Measurements from ENCODE around the gene ANKS1B.

Gene ANKS1B

DNA sequence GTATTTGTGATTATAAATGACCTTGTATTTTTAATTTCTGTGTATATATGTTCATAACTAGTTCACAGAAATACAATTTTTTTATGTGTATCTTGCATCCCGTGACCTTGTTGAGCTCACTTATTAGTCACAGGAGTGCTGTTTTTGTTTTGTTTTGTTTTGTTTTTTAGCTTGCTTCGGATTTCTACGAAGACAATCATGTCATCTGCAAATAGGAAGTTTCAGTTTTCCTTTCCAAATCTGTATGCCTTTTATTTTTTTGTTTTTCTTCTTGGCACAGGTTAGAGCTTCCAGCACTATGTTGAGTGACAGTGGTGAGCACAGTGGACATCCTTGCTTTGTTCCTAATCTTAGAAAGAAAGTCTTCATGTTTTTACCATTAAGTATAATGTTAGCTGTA lies 566.4 kb downstream of the ANKS1B start:
- TF ChIP-seq TEAD4 (IDR thresholded peaks at IDR 0.05) (no peak), EGR1 (IDR thresholded peaks at IDR 0.05) (no peak), ZBTB7A (IDR thresholded peaks at IDR 0.05; ENCODE audit: low read depth) (no peak), TAF1 (IDR thresholded peaks at IDR 0.05; ENCODE audit: low read depth) (no peak), USF1 (IDR thresholded peaks at IDR 0.05) (no peak), EP300 (IDR thresholded peaks at IDR 0.05; ENCODE audit: borderline replicate concordance) (no peak), RAD21 (IDR thresholded peaks at IDR 0.05; ENCODE audit: low read depth) (no peak), CREB1 (IDR thresholded peaks at IDR 0.05; ENCODE audit: low read depth) (no peak), TCF12 (IDR thresholded peaks at IDR 0.05; ENCODE audit: low read depth) (no peak), FOXM1 (IDR thresholded peaks at IDR 0.05; ENCODE audit: borderline replicate concordance, low read depth) (no peak)
- TF ChIP-seq, protein P1, sequence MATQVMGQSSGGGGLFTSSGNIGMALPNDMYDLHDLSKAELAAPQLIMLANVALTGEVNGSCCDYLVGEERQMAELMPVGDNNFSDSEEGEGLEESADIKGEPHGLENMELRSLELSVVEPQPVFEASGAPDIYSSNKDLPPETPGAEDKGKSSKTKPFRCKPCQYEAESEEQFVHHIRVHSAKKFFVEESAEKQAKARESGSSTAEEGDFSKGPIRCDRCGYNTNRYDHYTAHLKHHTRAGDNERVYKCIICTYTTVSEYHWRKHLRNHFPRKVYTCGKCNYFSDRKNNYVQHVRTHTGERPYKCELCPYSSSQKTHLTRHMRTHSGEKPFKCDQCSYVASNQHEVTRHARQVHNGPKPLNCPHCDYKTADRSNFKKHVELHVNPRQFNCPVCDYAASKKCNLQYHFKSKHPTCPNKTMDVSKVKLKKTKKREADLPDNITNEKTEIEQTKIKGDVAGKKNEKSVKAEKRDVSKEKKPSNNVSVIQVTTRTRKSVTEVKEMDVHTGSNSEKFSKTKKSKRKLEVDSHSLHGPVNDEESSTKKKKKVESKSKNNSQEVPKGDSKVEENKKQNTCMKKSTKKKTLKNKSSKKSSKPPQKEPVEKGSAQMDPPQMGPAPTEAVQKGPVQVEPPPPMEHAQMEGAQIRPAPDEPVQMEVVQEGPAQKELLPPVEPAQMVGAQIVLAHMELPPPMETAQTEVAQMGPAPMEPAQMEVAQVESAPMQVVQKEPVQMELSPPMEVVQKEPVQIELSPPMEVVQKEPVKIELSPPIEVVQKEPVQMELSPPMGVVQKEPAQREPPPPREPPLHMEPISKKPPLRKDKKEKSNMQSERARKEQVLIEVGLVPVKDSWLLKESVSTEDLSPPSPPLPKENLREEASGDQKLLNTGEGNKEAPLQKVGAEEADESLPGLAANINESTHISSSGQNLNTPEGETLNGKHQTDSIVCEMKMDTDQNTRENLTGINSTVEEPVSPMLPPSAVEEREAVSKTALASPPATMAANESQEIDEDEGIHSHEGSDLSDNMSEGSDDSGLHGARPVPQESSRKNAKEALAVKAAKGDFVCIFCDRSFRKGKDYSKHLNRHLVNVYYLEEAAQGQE (IDR thresholded peaks at IDR 0.05; ENCODE audit: low read depth) = no peak
- TF ChIP-seq, protein P2, sequence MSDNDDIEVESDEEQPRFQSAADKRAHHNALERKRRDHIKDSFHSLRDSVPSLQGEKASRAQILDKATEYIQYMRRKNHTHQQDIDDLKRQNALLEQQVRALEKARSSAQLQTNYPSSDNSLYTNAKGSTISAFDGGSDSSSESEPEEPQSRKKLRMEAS (IDR thresholded peaks at IDR 0.05) = no peak

DNA sequence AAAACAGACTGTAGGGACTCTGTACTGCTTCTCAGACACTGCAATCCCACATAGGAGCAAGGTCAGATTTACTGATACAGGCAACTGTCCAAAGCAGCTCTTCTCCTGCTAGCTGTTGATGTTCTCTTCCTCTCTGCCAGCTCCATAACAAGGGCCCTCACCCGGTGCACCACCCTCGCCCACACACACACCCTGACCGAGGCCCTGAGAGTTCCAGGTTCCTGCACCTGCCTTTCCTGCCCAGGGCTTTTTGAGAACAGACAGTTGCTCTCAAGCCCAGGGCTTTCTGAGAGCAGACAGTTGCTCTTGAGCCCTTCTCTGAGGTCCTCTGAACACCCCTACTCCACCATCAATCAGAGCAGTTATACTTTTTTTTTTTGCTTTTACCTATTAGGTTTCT lies 571.0 kb downstream of the ANKS1B start:
- no peak for TF ChIP-seq EGR1 (IDR thresholded peaks at IDR 0.05)
- TF ChIP-seq, protein P1 (IDR thresholded peaks at IDR 0.05; ENCODE audit: low read depth) = no peak
- no peak for TF ChIP-seq EP300 (IDR thresholded peaks at IDR 0.05; ENCODE audit: borderline replicate concordance)
- no peak for TF ChIP-seq NFIC (IDR thresholded peaks at IDR 0.05)
- no peak for TF ChIP-seq TEAD4 (IDR thresholded peaks at IDR 0.05)
- no peak for TF ChIP-seq TAF1 (IDR thresholded peaks at IDR 0.05; ENCODE audit: low read depth)
- TF ChIP-seq CREB1 (IDR thresholded peaks at IDR 0.05; ENCODE audit: low read depth) = no peak
- TF ChIP-seq FOXM1 (IDR thresholded peaks at IDR 0.05; ENCODE audit: borderline replicate concordance, low read depth) = no peak
- no peak for TF ChIP-seq RAD21 (IDR thresholded peaks at IDR 0.05; ENCODE audit: low read depth)
- TF ChIP-seq CEBPB (IDR thresholded peaks at IDR 0.05) = no peak
- TF ChIP-seq USF1 (IDR thresholded peaks at IDR 0.05) = no peak
- TF ChIP-seq, protein P2 (IDR thresholded peaks at IDR 0.05) = no peak

- no peak for TF ChIP-seq YY1 (IDR thresholded peaks at IDR 0.05; ENCODE audit: low read depth)
- TF ChIP-seq EGR1 (IDR thresholded peaks at IDR 0.05) = no peak
- TF ChIP-seq FOXM1 (IDR thresholded peaks at IDR 0.05; ENCODE audit: borderline replicate concordance, low read depth) = no peak
- no peak for TF ChIP-seq TCF12 (IDR thresholded peaks at IDR 0.05; ENCODE audit: low read depth)
- TF ChIP-seq RAD21 (IDR thresholded peaks at IDR 0.05; ENCODE audit: low read depth) = no peak
- TF ChIP-seq ZBTB7A (IDR thresholded peaks at IDR 0.05; ENCODE audit: low read depth) = no peak
- no peak for TF ChIP-seq CEBPB (IDR thresholded peaks at IDR 0.05)
- TF ChIP-seq TAF1 (IDR thresholded peaks at IDR 0.05; ENCODE audit: low read depth) = no peak
- no peak for TF ChIP-seq NFIC (IDR thresholded peaks at IDR 0.05)
- TF ChIP-seq, protein P2 (IDR thresholded peaks at IDR 0.05) = no peak
- TF ChIP-seq USF1 (IDR thresholded peaks at IDR 0.05) = no peak
- TF ChIP-seq, protein P1 (IDR thresholded peaks at IDR 0.05; ENCODE audit: low read depth) = no peak
- TF ChIP-seq EP300 (IDR thresholded peaks at IDR 0.05; ENCODE audit: borderline replicate concordance) = no peak
- no peak for TF ChIP-seq TEAD4 (IDR thresholded peaks at IDR 0.05)
- TF ChIP-seq CREB1 (IDR thresholded peaks at IDR 0.05; ENCODE audit: low read depth) = no peak
Measured at GRCh38 chr12:99393763-99394162, 591.0 kb downstream of the ANKS1B start.
